RCC 7860 (cell line): ENCODE results near the gene PFDN4.
A peak's percentile ranks its signal among the peaks of the same experiment; 100 is the strongest.

Experiments used
- DNase-seq: peaks from one replicate; pipeline ENCODE4 v3.0.0-alpha.2; 2015; ENCODE audit warnings: low spot score
- FAIRE-seq: peaks from 2 replicates; lab custom pipeline; 2012; peaks lifted over from hg19 to GRCh38; lab: Jason Lieb, UNC

PFDN4 gene

DNA sequence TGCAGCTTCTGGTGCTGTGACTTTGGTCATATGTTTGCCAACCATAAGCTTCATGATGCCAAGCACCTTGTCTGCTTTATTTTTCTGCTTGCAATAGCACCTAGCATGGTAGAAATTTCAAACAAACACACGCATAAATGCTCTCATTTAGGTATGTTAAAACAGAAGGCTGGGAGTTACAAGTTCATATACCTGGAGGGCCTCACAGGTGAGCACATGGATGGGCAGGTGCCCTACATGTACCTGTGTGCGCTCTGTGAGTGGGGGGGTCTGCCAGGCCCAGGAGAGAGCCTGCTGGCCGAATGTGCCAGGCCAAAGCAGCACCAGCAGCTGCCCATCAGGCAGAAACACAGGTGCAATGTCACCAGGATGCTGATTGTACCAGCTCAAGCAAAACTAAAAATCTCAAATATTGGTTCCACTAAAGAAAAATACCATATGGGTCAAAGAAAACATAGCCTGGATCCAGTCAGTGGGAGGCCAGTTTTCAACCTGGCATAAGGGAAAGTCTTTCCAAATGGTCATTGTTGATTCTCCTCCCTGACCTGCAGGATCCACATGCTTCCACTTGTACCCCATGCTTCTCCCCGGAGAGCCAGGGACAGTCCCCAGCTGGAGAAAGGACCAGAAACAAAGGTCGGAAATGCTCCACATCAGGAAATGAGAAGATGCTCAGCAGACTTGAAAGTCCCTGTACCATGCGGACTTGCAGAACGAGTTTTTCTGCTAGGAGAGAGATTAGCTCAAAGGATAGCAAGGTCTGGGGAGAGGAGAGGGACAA is 7.2 kb upstream of the PFDN4 start:
- no peak for DNase-seq
- no peak for FAIRE-seq

GRCh38 chr20:54201268-54201846 is 6.5 kb upstream of the PFDN4 start:
- DNase-seq (no peak), FAIRE-seq (no peak)

GRCh38 chr20:54203281-54203680 is 4.6 kb upstream of the PFDN4 start:
- DNase-seq (no peak), FAIRE-seq (no peak)

GRCh38 chr20:54204063-54204462 is 3.8 kb upstream of the PFDN4 start:
- DNase-seq (no peak), FAIRE-seq (no peak)

DNA sequence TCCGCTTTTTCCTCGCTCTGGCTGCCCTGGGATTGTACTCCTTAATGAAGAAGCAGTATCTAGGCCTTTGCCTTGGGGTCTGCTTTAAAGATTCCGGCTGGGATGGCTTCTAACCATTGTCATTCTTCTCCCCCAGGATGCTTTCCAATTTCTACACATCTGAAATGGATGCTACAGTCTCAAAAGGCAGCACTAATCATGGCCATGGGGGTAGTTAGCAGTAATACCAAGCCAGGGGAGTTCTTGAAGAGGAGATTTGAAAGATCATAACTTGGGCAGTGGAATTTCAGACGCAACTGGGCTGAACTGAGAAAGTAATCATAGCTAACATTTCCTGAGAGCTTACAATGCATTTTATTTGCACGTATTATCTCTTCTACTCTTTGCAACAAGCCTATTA is 3.4 kb upstream of the PFDN4 start:
- DNase-seq = no peak
- FAIRE-seq = no peak

DNA sequence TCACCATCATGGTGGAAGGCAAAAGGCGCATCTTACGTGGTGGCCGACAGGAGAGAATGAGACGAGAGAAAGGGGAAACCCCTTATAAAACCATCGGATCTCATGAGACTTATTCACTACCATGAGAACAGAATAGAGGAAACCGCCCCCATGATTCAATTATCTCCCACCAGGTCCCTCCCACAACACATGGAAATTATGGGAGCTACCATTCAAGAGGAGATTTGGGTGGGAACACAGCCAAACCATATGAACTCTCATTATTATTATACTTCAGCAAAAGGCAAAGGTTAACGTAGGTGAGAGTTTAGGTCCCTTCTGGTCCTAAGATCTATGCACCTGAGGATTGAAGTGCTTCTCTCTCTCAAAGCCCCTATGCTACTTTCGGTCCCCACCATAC is 2.4 kb upstream of the PFDN4 start:
- FAIRE-seq (no peak), DNase-seq (no peak)

DNA sequence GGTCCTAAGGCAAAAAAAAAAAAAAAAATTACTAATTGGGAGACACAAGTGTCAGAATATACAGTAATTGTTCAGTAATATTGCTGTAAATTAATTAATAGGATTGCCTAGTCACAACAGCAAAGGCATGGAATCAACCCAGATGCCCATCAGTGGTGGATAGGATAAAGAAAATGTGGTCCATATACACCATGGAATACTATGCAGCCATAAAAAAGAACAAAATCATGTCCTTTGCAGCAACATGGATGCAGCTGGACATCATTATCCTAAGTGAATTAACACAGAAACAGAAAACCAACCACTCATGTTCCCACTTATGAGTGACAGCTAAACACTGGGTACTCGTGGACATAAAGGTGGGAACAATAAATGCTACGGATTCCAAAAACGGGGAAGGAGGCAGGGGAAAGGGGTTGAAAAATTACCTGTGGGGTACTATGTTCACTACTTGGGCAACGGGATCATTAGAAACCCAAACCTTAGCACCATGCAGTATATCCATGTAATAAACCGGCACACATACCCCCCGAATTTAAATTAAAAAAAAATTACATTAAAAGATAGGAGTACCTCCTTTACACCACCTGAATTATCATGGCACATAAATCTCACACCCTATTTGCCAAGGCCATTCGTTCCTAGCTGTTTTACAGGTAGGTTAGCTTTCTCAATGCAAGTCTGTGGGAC is 689 bp upstream of the PFDN4 start:
- no peak for DNase-seq
- no peak for FAIRE-seq

DNA sequence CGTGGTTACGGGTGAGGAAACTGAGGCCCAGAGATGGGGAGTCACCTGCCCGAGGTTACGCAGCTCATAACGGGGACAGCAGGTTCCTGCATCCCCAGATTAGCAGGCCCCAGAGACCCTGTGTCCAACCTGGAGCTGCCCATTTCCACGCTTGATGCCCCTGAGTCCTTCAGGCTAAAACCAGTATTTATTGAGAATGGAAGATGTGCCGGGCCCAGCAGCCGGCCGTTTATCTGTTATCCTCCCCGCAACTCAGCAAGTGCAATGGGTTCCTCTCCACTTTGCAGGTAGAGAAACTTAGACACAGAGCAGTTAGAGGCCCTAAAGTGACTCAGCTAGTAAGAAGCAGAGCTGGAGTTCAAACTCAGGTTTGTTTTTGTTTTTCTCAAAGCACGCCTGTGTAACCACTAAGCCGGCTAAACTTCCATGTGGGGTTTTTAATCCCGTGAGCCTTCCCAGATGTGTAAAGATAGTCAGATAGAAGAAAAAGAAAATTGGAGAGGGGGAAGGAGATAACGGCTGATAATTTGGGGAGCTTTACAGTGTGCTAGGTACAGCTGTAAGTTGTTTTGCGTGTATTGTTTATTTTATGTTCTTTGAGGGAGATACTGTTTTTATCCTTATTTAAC is 775 bp downstream of the PFDN4 start:
- peak; percentile 30 for DNase-seq

DNA sequence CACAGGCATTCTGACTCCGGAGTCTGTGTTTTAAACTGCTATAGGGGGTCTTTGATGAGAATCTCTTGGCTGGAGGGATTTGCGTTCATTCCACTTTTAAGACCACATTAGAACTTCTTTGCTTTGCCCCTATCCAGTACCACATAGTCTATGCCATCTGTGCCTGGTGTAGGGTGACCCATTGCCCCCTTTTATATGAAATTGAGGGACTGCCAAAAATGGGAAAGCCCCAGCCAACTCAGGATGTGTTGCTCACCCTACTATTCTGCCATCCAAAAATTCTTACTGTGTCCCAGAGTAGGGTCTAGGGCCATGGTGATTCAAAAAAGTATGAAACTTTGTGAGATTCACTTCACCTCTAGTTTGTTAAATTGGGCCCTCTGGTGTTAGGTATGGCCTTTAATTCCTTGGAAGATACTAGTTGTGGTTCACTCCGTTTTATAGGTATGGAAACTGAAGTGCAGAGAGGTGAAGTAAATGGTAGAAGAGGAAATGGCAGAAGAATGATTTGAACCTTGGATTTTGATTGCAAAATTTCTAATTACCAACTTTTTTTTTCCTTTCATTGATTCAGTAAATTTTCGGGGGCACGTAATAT is 1.4 kb downstream of the PFDN4 start:
- DNase-seq (no peak), FAIRE-seq (no peak)

More for the DNA sequence above, 775 bp downstream of the PFDN4 start:
- FAIRE-seq = no peak

DNA sequence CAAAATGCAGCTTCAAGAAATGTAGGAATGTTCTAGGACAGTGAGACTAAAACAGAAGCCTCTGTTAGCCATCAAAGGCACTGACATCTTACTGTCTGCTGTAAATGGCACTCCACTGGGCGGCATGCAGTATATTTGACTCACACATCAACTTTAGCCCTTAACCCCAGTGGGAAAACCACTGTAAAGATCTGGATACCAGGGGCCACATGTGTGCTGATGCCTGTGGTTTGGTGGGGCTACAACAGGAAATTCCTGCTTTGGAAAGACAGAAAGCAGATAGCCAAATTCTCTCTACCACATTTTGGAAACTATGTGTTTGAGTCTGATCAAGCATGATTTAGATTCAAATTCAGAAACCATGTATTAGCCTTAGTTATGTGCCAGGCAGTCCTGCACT is 4.3 kb downstream of the PFDN4 start:
- FAIRE-seq (no peak), DNase-seq (no peak)

DNA sequence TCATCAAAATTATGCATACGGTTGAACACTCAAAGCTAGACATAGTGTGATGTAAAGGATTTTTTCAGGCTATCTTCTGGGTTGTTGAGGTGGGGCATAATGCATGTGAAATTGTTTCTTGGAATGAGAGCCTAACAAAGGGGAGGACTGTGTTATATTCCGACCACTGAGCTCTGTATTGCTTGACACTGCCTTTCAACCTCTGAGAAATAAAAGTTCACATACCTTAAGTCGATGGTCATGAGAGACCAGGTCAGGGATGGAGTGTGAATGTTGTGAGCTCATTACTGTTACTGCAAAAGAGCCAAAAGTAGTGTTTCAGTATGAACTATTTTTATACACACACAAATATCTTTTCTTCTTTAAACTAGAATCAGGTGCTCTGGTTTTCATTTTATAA is 5.0 kb downstream of the PFDN4 start:
- no peak for FAIRE-seq
- no peak for DNase-seq

GRCh38 chr20:54214566-54214965 is 6.7 kb downstream of the PFDN4 start:
- FAIRE-seq (no peak), DNase-seq (no peak)

DNA sequence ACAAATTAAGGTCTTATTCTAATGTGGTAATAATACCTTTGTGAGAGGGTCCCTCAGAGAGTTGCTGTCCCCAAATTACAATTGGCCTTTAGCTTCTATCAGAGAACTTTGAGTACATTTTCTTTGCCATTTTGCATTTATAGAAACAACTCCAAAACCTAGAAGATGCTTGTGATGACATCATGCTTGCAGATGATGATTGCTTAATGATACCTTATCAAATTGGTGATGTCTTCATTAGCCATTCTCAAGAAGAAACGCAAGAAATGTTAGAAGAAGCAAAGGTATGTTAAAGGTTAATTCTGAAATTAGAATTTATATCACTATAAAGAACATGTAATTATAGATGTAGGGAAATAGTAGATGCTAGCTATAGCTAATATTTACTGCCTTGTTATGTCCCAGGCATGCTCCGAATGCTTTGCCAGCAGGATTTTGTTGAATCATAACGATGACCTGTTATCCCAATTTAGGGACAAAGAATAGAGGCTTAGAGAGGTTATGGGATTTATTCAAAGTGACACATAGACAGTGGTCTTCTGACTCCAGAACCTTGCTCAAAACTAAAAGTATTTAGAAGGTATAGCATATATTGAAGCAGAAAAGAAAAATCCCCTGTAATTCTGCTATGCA is 7.4 kb downstream of the PFDN4 start:
- DNase-seq = no peak
- no peak for FAIRE-seq

DNA sequence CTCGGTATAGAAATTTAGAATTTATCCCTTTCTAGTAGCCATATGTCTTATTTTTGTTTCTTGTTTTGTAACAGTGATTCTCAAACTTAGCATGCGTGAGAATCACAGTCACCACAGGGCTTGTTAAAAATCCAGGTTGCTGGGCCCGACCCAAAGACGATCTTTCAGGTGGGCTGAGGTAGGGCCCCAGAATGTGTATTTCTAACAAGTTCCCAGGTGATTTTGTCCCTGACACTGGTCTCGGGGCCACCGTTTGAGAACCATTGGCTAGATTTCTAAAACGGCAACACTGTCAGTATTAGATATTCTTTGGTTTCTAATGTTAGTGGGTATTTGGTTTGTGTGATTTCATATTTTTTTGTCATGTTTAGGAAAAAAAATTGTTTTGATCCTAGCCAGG is 9.9 kb downstream of the PFDN4 start:
- DNase-seq (no peak), FAIRE-seq (no peak)

DNA sequence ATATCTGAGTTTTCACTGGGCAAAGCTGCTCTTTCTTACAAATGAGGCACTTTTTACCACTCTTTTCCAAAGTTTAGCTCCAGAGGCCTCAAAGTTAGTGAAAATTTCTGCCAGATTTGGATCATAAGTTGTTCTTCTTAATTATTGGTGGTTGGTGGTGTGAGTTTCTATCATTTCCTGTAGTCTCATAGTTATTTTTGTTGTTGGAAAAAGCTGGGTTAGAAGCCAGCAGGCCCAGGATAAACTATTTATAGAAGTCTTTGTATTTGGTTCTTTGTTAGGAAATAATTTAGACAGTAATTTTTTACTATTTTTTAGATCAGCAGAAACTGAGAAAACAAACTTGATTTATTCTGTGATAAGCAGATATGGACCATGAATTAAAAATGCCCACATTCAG is 10.6 kb downstream of the PFDN4 start:
- FAIRE-seq = peak; percentile 18
- no peak for DNase-seq

- DNase-seq (peak; percentile 19), FAIRE-seq (peak; percentile 83)
Measured at GRCh38 chr20:54219751-54220426, 12.0 kb downstream of the PFDN4 start.

GRCh38 chr20:54220722-54221121 is 12.8 kb downstream of the PFDN4 start:
- FAIRE-seq (no peak), DNase-seq (no peak)

GRCh38 chr20:54221353-54221752 is 13.5 kb downstream of the PFDN4 start:
- no peak for FAIRE-seq
- DNase-seq = no peak

- FAIRE-seq = no peak
- no peak for DNase-seq
Measured at GRCh38 chr20:54221996-54222890, 14.4 kb downstream of the PFDN4 start.
